Measurements from ENCODE around the gene PRSS50. TPM values are rescaled to one million over a fixed set of nuclear protein-coding genes. Genes with fewer than 3 reads are reported as not detected.

The PRSS50 gene
- total and polyA plus RNA-seq, 2 donors (not counting 3 experiments of a cell fraction or from before 2014, with no cell fraction given): not detected

GRCh38 chr3:46694520-46694919 lies 23.1 kb downstream of the PRSS50 start:
- H3K4me3 ChIP-seq (replicated peaks in 1 of 3; ENCODE audit: insufficient read depth in 1 of 3, low read depth in 1 of 3, low read length in 3 of 3): no peak overlapping the region
- H3K36me3 ChIP-seq (ENCODE audit: control insufficient read depth in 2 of 2, extremely low read depth in 1 of 2, insufficient read depth in 2 of 2, low read length in 2 of 2): no peaks in the 10 kb centered on the region
- H4K20me1 ChIP-seq (replicated peaks; ENCODE audit: control insufficient read depth, extremely low read depth, insufficient read depth, low read length): no peaks in the 10 kb centered on the region
- no peak overlapping the region for H3K9ac ChIP-seq (replicated peaks; ENCODE audit: extremely low read depth, insufficient read depth, low read length)
- no peak overlapping the region for H3K4me2 ChIP-seq (ENCODE audit: insufficient read depth, low read length)
- H3K9me3 ChIP-seq (replicated peaks; ENCODE audit: control insufficient read depth, insufficient read depth, low read length): no peaks in the 10 kb centered on the region
- intact Hi-C loops (cut with micrococcal nuclease) (loop anchor here (2.0 kb wide), 1 partner anchor 64 kb away; no protein-coding TSS in a partner anchor), dilution Hi-C loops (cut with MboI; ENCODE audit: extremely low pct_ligation_motif_present, low sequenced_read_pairs) (no loop called here)
- peaks cover 22% of the 10 kb centered on the region for H3K4me1 ChIP-seq (ENCODE audit: control insufficient read depth, extremely low read depth, insufficient read depth, low read length)
- POLR2A ChIA-PET: no interaction called here
- TF ChIP-seq POLR2AphosphoS5 (IDR thresholded peaks at IDR 0.05; ENCODE audit: insufficient read depth, low read depth, low read length) (no peak), EZH2 (IDR thresholded peaks at IDR 0.05; ENCODE audit: borderline replicate concordance, low read depth, low read length, severe bottlenecking) (no peak), CTCF (IDR thresholded peaks at IDR 0.05; ENCODE audit: extremely low read depth in 1 of 2, insufficient read depth in 1 of 2, low read depth in 1 of 2, low read length in 2 of 2) (no peak), POLR2A (IDR thresholded peaks at IDR 0.05; ENCODE audit: low read depth, low read length) (no peak), JUN (IDR thresholded peaks at IDR 0.05; ENCODE audit: borderline replicate concordance, insufficient read depth, insufficient read length, low read depth) (no peak), GATA2 (IDR thresholded peaks at IDR 0.05; ENCODE audit: insufficient read depth, insufficient read length, low read depth, low read length) (no peak), MAX (IDR thresholded peaks at IDR 0.05; ENCODE audit: insufficient read depth, insufficient read length) (no peak), FOS (IDR thresholded peaks at IDR 0.05; ENCODE audit: borderline replicate concordance, insufficient read depth, low read length) (no peak), MYC (IDR thresholded peaks at IDR 0.05; ENCODE audit: low read depth, low read length) (no peak)
- no peak overlapping the region for H2AFZ ChIP-seq (ENCODE audit: low read depth, low read length)
- no TSS peak for BruUV-seq (replicated peaks)
- no peaks in the 10 kb centered on the region for H3K9me1 ChIP-seq (replicated peaks; ENCODE audit: control insufficient read depth, extremely low read depth, insufficient read depth, low read length)
- no peaks in the 10 kb centered on the region for H3K27me3 ChIP-seq (ENCODE audit: control insufficient read depth in 2 of 2, insufficient read depth in 2 of 2, low read length in 2 of 2)
- CTCF ChIA-PET: interaction anchor here (1.5 to 2.9 kb wide), 4 partner anchors 154 to 206 kb away, joined by 4 to 22 read pairs (median 10); no protein-coding TSS in a partner anchor
- no peak overlapping the region for H3K27ac ChIP-seq (ENCODE audit: insufficient read depth, low read depth, low read length)
- no peak for FAIRE-seq
- no peaks in the 10 kb centered on the region for H3K79me2 ChIP-seq (ENCODE audit: control insufficient read depth, insufficient read depth, low read length)
- DNase-seq (ENCODE audit: low read depth, low spot score): no peak

Data from endothelial cell of umbilical vein (primary cell).